ENCODE measurements around the gene ARV1.

ARV1 gene

GRCh38 chr1:230978491-230979388 lies at the start of gene ARV1, which contains the start of gene TTC13:
Gene ARV1 (plus strand): TSS chr1:230979094. CDS start chr1:230979106, 12 bp downstream.
Gene TTC13 (minus strand): TSS chr1:230978861. CDS start chr1:230978830, 31 bp downstream.
- DNase-seq = peak; percentile 97

GRCh38 chr1:230930986-230931385 lies 47.9 kb upstream of the ARV1 start:
- no peak for DNase-seq

GRCh38 chr1:230935852-230936251 lies 43.0 kb upstream of the ARV1 start:
- no peak for DNase-seq

GRCh38 chr1:230936475-230936874 lies 42.4 kb upstream of the ARV1 start:
- DNase-seq = no peak

- no peak for DNase-seq
These were observed 41.5 kb upstream of the ARV1 start for GRCh38 chr1:230937371-230937770.

- no peak for DNase-seq
These were observed 39.9 kb upstream of the ARV1 start for GRCh38 chr1:230938924-230939368.

- DNase-seq = no peak
These were observed 38.9 kb upstream of the ARV1 start for GRCh38 chr1:230939806-230940489.

GRCh38 chr1:230940848-230941247 lies 38.0 kb upstream of the ARV1 start:
- DNase-seq = no peak

- DNase-seq = no peak
These were observed 35.8 kb upstream of the ARV1 start for GRCh38 chr1:230943048-230943593.

- DNase-seq = no peak
These were observed 30.6 kb upstream of the ARV1 start for GRCh38 chr1:230948301-230948700.

- no peak for DNase-seq
These were observed 30.0 kb upstream of the ARV1 start for GRCh38 chr1:230948903-230949302.

GRCh38 chr1:230950404-230950803 lies 28.5 kb upstream of the ARV1 start:
- no peak for DNase-seq

GRCh38 chr1:230957580-230957989 lies 21.3 kb upstream of the ARV1 start:
- DNase-seq = no peak

GRCh38 chr1:230958370-230958769 lies 20.5 kb upstream of the ARV1 start:
- no peak for DNase-seq

- DNase-seq = no peak
These were observed 14.0 kb upstream of the ARV1 start for GRCh38 chr1:230964896-230965295.

- no peak for DNase-seq
These were observed 13.4 kb upstream of the ARV1 start for GRCh38 chr1:230965535-230965934.

GRCh38 chr1:230966358-230966873 lies 12.5 kb upstream of the ARV1 start:
- no peak for DNase-seq

GRCh38 chr1:230970432-230970831 lies 8.5 kb upstream of the ARV1 start:
- no peak for DNase-seq

- no peak for DNase-seq
These were observed 7.1 kb upstream of the ARV1 start for GRCh38 chr1:230971771-230972170.

- DNase-seq = no peak
These were observed 6.0 kb upstream of the ARV1 start for GRCh38 chr1:230972855-230973271.

GRCh38 chr1:230975636-230976035 lies 3.3 kb upstream of the ARV1 start:
- DNase-seq = no peak

- no peak for DNase-seq
These were observed 2.5 kb upstream of the ARV1 start for GRCh38 chr1:230976360-230976759.
